Measurements from ENCODE around the gene HGS. TPM values are rescaled to one million over a fixed set of nuclear protein-coding genes. Genes with fewer than 3 reads are reported as not detected.

Gene HGS
- total and polyA plus RNA-seq, 2 of the 13 experiments (the other 11 are each of a cell fraction or from before 2014, with no cell fraction given), result 73.3 to 78.1 TPM

- TF ChIP-seq ZHX1 (CRISPR knock-in tag; IDR thresholded peaks at IDR 0.05; ENCODE audit: low read depth), result 0 out of 2 replicates have a peak, but pooled peaks have one; percentile 31
- TF ChIP-seq MED13 (CRISPR knock-in tag; IDR thresholded peaks at IDR 0.05), result no peak
- no peak for TF ChIP-seq ZNF460 (CRISPR knock-in tag; IDR thresholded peaks at IDR 0.05; ENCODE audit: borderline replicate concordance)
- TF ChIP-seq TOE1 (CRISPR knock-in tag; IDR thresholded peaks at IDR 0.05), result no peak
- TF ChIP-seq MAFK (conservative IDR thresholded peaks at IDR 0.05 in 1 of 2, IDR thresholded peaks at IDR 0.05 in 1 of 2; ENCODE audit: low read length in 2 of 2), result no peak
- peak; percentile 5; the same call in 1 of the 2 replicates for TF ChIP-seq SP2 (CRISPR knock-in tag; IDR thresholded peaks at IDR 0.05)
- no peak for TF ChIP-seq THAP11 (CRISPR knock-in tag; IDR thresholded peaks at IDR 0.05)
- no peak for TF ChIP-seq SMARCC2 (IDR thresholded peaks at IDR 0.05)
- no peak for TF ChIP-seq MAF1 (CRISPR knock-in tag; IDR thresholded peaks at IDR 0.05; ENCODE audit: borderline replicate concordance)
- TF ChIP-seq MBD4 (IDR thresholded peaks at IDR 0.05; ENCODE audit: borderline replicate concordance, low read length), result no peak
- TF ChIP-seq NFRKB (IDR thresholded peaks at IDR 0.05), result no peak
- TF ChIP-seq HIC2 (CRISPR knock-in tag; IDR thresholded peaks at IDR 0.05; ENCODE audit: low read depth), result no peak
- TF ChIP-seq ZNF280D (CRISPR knock-in tag; IDR thresholded peaks at IDR 0.05), result no peak
- no peak for TF ChIP-seq ETS1 (CRISPR knock-in tag; IDR thresholded peaks at IDR 0.05)
- no peak for TF ChIP-seq HOXA5 (CRISPR knock-in tag; IDR thresholded peaks at IDR 0.05)
- TF ChIP-seq SMYD3 (CRISPR knock-in tag; IDR thresholded peaks at IDR 0.05), result no peak
- TF ChIP-seq ZNF431 (CRISPR knock-in tag; IDR thresholded peaks at IDR 0.05; ENCODE audit: borderline replicate concordance, low read depth), result no peak
- 0 out of 2 replicates have a peak, but pooled peaks have one; percentile 21 for TF ChIP-seq ZNF574 (CRISPR knock-in tag; IDR thresholded peaks at IDR 0.05)
These were observed 26.9 kb downstream of the HGS start (continued) for GRCh38 chr17:81710514-81711308.
